Thyroid gland (tissue), 4 donors: ENCODE results near the gene LAMC2.

Experiments
- CTCF ChIP-seq, 6 experiments: fragments of 200-600 bp in 3 of 6; fragments of 450-650 bp in 3 of 6; sonication (generic) in 3 of 6; IDR thresholded peaks; one replicate each; pipeline ENCODE4 v1.5.1; 2016 to 2019; ENCODE audit warnings: antibody characterized with exemption in 6 of 6, mild to moderate bottlenecking in 2 of 6, inconsistent platforms in 1 of 6, moderate library complexity in 1 of 6
- POLR2A ChIP-seq, 2 donors: fragments of 450-650 bp; IDR thresholded peaks; one replicate each; pipeline ENCODE4 v1.6.1; 2017; ENCODE audit warnings: antibody characterized with exemption in 2 of 2, mild to moderate bottlenecking in 2 of 2, moderate library complexity in 1 of 2

DNA sequence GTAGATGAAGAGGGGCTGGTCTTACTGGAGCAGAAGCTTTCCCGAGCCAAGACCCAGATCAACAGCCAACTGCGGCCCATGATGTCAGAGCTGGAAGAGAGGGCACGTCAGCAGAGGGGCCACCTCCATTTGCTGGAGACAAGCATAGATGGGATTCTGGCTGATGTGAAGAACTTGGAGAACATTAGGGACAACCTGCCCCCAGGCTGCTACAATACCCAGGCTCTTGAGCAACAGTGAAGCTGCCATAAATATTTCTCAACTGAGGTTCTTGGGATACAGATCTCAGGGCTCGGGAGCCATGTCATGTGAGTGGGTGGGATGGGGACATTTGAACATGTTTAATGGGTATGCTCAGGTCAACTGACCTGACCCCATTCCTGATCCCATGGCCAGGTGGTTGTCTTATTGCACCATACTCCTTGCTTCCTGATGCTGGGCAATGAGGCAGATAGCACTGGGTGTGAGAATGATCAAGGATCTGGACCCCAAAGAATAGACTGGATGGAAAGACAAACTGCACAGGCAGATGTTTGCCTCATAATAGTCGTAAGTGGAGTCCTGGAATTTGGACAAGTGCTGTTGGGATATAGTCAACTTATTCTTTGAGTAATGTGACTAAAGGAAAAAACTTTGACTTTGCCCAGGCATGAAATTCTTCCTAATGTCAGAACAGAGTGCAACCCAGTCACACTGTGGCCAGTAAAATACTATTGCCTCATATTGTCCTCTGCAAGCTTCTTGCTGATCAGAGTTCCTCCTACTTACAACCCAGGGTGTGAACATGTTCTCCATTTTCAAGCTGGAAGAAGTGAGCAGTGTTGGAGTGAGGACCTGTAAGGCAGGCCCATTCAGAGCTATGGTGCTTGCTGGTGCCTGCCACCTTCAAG, 57.3 kb downstream of the LAMC2 start:
- no peak for TF ChIP-seq CTCF (IDR thresholded peaks at IDR 0.05)
- TF ChIP-seq POLR2A (IDR thresholded peaks at IDR 0.05), result no peak
